Mesothelial cell of epicardium (in vitro differentiated cells): ENCODE measurements around the gene CAPG. TPM values are rescaled to one million over a fixed set of nuclear protein-coding genes. Genes with fewer than 3 reads are reported as not detected.

ENCODE experiments used
- DNase-seq, 2 experiments: peaks; one replicate each; pipeline ENCODE4 v3.0.0; 2021; ENCODE audit warnings: low spot score in 2 of 2; ENCODE audit not compliant: unreplicated experiment in 2 of 2
- H3K27ac Mint-ChIP-seq: 2 replicates; pipeline ENCODE4 v1.8.0; 2021; ENCODE audit warnings: mixed read lengths
- H3K27me3 Mint-ChIP-seq: 2 replicates; pipeline ENCODE4 v1.8.0; 2021; ENCODE audit warnings: low read depth, mixed read lengths
- H3K36me3 Mint-ChIP-seq: 2 replicates; pipeline ENCODE4 v1.8.0; 2021; ENCODE audit warnings: mixed read lengths
- H3K4me1 Mint-ChIP-seq: 2 replicates; pipeline ENCODE4 v1.8.0; 2021; ENCODE audit warnings: mixed read lengths
- H3K4me3 Mint-ChIP-seq: 2 replicates; pipeline ENCODE4 v1.8.0; 2021; ENCODE audit warnings: mild to moderate bottlenecking, moderate library complexity, mixed read lengths
- H3K9me3 Mint-ChIP-seq: 2 replicates; pipeline ENCODE4 v1.8.0; 2021; ENCODE audit warnings: mixed read lengths
- CTCF ChIP-seq: fragments of 200-600 bp; sonication (generic); IDR thresholded peaks from one replicate; pipeline ENCODE4 v1.5.0; 2021; ENCODE audit warnings: antibody characterized with exemption; ENCODE audit not compliant: unreplicated experiment
- total RNA-seq: library from RNA; stranded (reverse); gene quantifications from 3 replicates; pipeline ENCODE4 v1.2.1, GENCODE V29; 2021

Gene CAPG
- total RNA-seq, 1 donor from 2014 or later, result 86.3 TPM

GRCh38 chr2:85431570-85432205 is 21.5 kb upstream of the CAPG start:
- H3K27me3 Mint-ChIP-seq, result no peaks in the 10 kb centered on the region
- H3K4me1 Mint-ChIP-seq, result peaks cover 23% of the 10 kb centered on the region
- DNase-seq, result no peak
- no peak overlapping the region for H3K4me3 Mint-ChIP-seq
- H3K27ac Mint-ChIP-seq, result peak overlapping the region; percentile 16
- no peak for TF ChIP-seq CTCF
- H3K9me3 Mint-ChIP-seq, result no peaks in the 10 kb centered on the region
- H3K36me3 Mint-ChIP-seq, result no peaks in the 10 kb centered on the region

DNA sequence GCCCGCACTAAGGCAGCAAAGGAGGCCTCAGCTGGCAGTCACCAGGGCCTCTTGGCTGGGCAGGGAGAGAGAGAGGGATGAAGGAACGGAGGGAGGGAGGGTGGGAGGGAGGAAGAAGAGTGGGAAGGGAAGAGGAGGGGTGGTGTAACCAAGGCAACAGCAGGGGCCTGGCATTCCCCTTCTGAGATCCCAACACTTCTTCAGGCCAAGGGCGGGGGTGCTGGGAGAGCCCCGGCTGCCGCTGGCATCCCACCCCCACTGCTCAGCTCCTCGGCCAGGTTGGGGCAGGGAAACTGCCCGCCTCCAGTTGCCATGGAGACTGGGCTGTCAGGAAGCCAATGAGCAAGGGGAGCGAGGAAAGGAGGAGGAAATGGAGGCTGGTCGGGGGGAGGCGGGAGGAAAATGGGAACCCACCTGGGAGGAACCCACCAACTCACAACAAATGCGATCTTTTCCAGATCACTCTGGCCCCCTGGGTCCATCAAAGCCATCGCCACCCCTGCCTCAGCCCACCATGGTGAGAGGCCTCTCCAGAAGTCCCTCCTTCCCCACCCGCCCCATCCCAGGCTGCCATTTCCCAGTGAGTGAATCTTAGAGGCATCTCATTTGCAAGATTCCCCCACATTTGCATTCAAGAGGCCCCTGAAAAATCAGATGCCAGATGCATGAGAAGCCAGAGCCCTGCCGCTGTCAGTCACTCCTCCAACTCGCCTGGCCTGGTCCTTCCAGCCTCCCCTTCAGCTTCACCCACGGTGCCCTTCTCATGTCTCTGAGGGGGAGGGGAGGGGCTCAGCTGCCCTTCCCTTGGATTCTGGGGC is 20.8 kb upstream of the CAPG start:
- Mint-ChIP-seq H3K27ac (peak overlapping the region; percentile 16), H3K36me3 (no peaks in the 10 kb centered on the region), H3K4me1 (peaks cover 17% of the 10 kb centered on the region), H3K4me3 (no peak overlapping the region), H3K9me3 (no peaks in the 10 kb centered on the region), H3K27me3 (no peaks in the 10 kb centered on the region)
- DNase-seq, result no peak
- TF ChIP-seq CTCF, result no peak

DNA sequence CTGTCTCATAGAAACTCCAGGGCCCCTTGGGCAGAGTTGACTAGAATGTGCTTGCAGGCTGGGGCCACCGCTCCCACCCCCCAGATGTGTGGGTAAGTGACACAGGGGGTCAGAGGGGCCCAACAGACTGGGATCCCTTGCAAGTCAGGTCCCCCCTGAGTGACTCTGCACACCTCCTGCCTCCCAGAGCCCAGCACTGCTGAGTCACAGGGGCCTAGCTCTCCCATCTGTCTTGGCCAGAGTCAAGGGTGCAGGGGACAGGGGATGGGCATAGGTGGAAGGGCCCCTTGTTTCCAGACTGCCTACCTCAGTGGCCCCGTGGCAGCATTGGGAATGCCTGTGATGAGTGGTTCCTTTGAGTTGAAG is 19.7 kb upstream of the CAPG start:
- Mint-ChIP-seq H3K27me3 (no peaks in the 10 kb centered on the region), H3K27ac (no peak overlapping the region), H3K4me1 (peaks cover 17% of the 10 kb centered on the region), H3K4me3 (no peak overlapping the region), H3K9me3 (no peaks in the 10 kb centered on the region), H3K36me3 (no peaks in the 10 kb centered on the region)
- DNase-seq, result no peak
- no peak for TF ChIP-seq CTCF

GRCh38 chr2:85429213-85429923 is 19.2 kb upstream of the CAPG start:
- Mint-ChIP-seq H3K27me3 (no peaks in the 10 kb centered on the region), H3K27ac (no peak overlapping the region), H3K9me3 (no peaks in the 10 kb centered on the region), H3K4me1 (peaks cover 17% of the 10 kb centered on the region), H3K36me3 (no peaks in the 10 kb centered on the region), H3K4me3 (no peak overlapping the region)
- no peak for TF ChIP-seq CTCF
- DNase-seq, result no peak

DNA sequence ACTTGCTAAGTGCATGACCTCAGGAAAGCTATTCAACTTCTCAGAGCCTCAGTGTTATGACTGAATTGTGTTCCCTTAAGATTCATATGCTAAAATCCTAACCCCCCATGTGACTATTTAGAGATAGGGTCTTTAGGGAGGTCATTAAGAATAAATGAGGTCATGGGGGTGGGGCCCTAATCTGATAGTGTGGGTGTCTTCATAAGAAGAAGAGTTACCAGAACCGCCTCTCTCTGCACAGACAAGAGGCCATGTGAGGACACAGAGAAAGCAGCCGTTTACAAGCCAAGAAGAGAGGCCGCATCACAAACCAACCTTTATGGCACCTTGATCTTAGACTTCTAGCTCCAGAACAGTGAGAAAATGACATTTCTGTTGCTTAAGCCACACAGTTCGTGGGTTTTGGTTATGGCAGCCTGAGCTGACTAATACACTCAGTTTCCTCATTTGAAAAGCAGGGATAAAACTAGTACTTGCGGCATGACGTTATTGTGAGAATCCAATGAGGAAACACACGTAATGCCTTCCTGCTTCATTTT is 18.2 kb upstream of the CAPG start:
- Mint-ChIP-seq H3K27me3 (no peaks in the 10 kb centered on the region), H3K4me1 (peaks cover 11% of the 10 kb centered on the region), H3K4me3 (no peak overlapping the region), H3K27ac (no peak overlapping the region), H3K9me3 (no peaks in the 10 kb centered on the region), H3K36me3 (no peaks in the 10 kb centered on the region)
- no peak for TF ChIP-seq CTCF
- DNase-seq, result no peak
